Esophagus muscularis mucosa (tissue), 3 donors: ENCODE data around the gene PCSK6.

Experiments used
- POLR2A ChIP-seq: fragments of 450-650 bp; IDR thresholded peaks from one replicate; pipeline ENCODE4 v1.6.1; 2017; ENCODE audit warnings: antibody characterized with exemption, moderate library complexity, mild to moderate bottlenecking, low read depth
- TF ChIP-seq, protein P1 (sequence below), 3 experiments: fragments of 200-600 bp in 2 of 3; fragments of 450-650 bp in 1 of 3; sonication (generic) in 2 of 3; IDR thresholded peaks; one replicate each; pipeline ENCODE4 v1.5.1; 2017 to 2019; ENCODE audit warnings: antibody characterized with exemption in 3 of 3, mild to moderate bottlenecking in 2 of 3, moderate library complexity in 1 of 3

- TF ChIP-seq POLR2A: no peak
- TF ChIP-seq, protein P1, sequence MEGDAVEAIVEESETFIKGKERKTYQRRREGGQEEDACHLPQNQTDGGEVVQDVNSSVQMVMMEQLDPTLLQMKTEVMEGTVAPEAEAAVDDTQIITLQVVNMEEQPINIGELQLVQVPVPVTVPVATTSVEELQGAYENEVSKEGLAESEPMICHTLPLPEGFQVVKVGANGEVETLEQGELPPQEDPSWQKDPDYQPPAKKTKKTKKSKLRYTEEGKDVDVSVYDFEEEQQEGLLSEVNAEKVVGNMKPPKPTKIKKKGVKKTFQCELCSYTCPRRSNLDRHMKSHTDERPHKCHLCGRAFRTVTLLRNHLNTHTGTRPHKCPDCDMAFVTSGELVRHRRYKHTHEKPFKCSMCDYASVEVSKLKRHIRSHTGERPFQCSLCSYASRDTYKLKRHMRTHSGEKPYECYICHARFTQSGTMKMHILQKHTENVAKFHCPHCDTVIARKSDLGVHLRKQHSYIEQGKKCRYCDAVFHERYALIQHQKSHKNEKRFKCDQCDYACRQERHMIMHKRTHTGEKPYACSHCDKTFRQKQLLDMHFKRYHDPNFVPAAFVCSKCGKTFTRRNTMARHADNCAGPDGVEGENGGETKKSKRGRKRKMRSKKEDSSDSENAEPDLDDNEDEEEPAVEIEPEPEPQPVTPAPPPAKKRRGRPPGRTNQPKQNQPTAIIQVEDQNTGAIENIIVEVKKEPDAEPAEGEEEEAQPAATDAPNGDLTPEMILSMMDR (IDR thresholded peaks at IDR 0.05): no peak
Observed at GRCh38 chr15:101413239-101413638, 76.3 kb downstream of the PCSK6 start.
